Spleen (tissue), 11 donors: ENCODE data around the gene FBXO33. TPM values are rescaled to one million over a fixed set of nuclear protein-coding genes. Genes with fewer than 3 reads are reported as not detected.

ENCODE experiments used
- DNase-seq: peaks from one replicate; pipeline ENCODE4 v3.0.0-alpha.2; 2020
- H3K27ac ChIP-seq, 8 donors: fragments of 200-600 bp; sonication (generic) in 7 of 8; 1 replicate in 4 of 8; 2 replicates in 4 of 8; pipeline versions ENCODE4 v1.5.0 to v1.8.0; 2016 to 2021; ENCODE audit warnings: inconsistent platforms in 4 of 8, mild to moderate bottlenecking in 4 of 8, moderate library complexity in 1 of 8
- H3K27me3 ChIP-seq, 7 donors: fragments of 200-600 bp; sonication (generic) in 6 of 7; replicated peaks in 1 of 7; 1 replicate in 4 of 7; 2 replicates in 3 of 7; pipeline versions ENCODE4 v1.5.0 to v1.8.0; 2016 to 2021; ENCODE audit warnings: inconsistent platforms in 3 of 7, mild to moderate bottlenecking in 1 of 7
- H3K36me3 ChIP-seq, 6 donors: fragments of 200-600 bp; sonication (generic) in 5 of 6; 1 replicate in 4 of 6; 2 replicates in 2 of 6; pipeline versions ENCODE4 v1.5.0 to v1.8.0; 2016 to 2021; ENCODE audit warnings: inconsistent platforms in 2 of 6
- H3K4me1 ChIP-seq, 6 donors: fragments of 200-600 bp; sonication (generic) in 5 of 6; 1 replicate in 3 of 6; 2 replicates in 3 of 6; pipeline versions ENCODE4 v1.5.0 to v1.8.0; 2016 to 2021; ENCODE audit warnings: inconsistent platforms in 3 of 6
- H3K4me3 ChIP-seq, 8 donors: fragments of 200-600 bp; sonication (generic) in 7 of 8; 1 replicate in 4 of 8; 2 replicates in 4 of 8; pipeline versions ENCODE4 v1.5.0 to v1.8.0; 2016 to 2021; ENCODE audit warnings: inconsistent platforms in 4 of 8, mild to moderate bottlenecking in 4 of 8, moderate library complexity in 2 of 8
- H3K9me3 ChIP-seq, 8 donors: fragments of 200-600 bp; sonication (generic) in 7 of 8; 1 replicate in 4 of 8; 2 replicates in 4 of 8; pipeline versions ENCODE4 v1.5.0 to v1.8.0; 2016 to 2021; ENCODE audit warnings: inconsistent platforms in 4 of 8
- CTCF ChIP-seq, 11 experiments: fragments of 200-600 bp in 7 of 11; fragments of 450-650 bp in 4 of 11; sonication (generic) in 4 of 11; IDR thresholded peaks in 8 of 11; conservative IDR thresholded peaks in 3 of 11; 1 replicate in 7 of 11; 2 replicates in 4 of 11; pipeline versions ENCODE4 v1.4.0 to v1.8.0; 2016 to 2021; ENCODE audit warnings: antibody characterized with exemption in 11 of 11, inconsistent platforms in 4 of 11, mild to moderate bottlenecking in 1 of 11
- POLR2A ChIP-seq, 3 donors: fragments of 450-650 bp; IDR thresholded peaks; one replicate each; pipeline ENCODE4 v1.5.1; 2017; ENCODE audit warnings: antibody characterized with exemption in 3 of 3, mild to moderate bottlenecking in 1 of 3
- POLR2AphosphoS5 ChIP-seq, 3 donors: sonication (generic); formaldehyde crosslinking; IDR thresholded peaks; one replicate each; pipeline ENCODE4 v1.5.1; 2017; ENCODE audit warnings: antibody characterized with exemption in 3 of 3
- WGBS, 5 donors: extraction: QIAGEN DNeasy Blood & Tissue Kit in 3 of 5; methylation state at CpG; one replicate each; pipeline versions ENCODE4 v1.1.5 to v1.1.7; 2013 to 2018; 5-methylcytosine and 5-hydroxymethylcytosine counted together
- intact Hi-C: fragments of 100-400 bp; cut with DNase I; formaldehyde crosslinking; loops from one replicate; pipeline ENCODE4 v1.15.0; 2023; ENCODE audit warnings: low total_unique reads
- polyA plus RNA-seq, 3 donors: library from polyadenylated mRNA; stranded (reverse); fragments of 200-250 nt; gene quantifications; one replicate each; pipeline ENCODE4 v1.2.1, GENCODE V29; 2013
- total RNA-seq, 7 donors: library from RNA; depleted of rRNA in 3 of 7; stranded (reverse); fragments of >200 nt in 3 of 7; fragmentation: NEBNext Ultra II Directional in 4 of 7; extraction: Animal tissue kit (Norgen Biotek cat#: 25700) in 4 of 7; gene quantifications; one replicate each; pipeline versions ENCODE4 v1.1.0 to v1.2.1, GENCODE V29; 2016 to 2021
- donor health status: healthy with polysubstance abuse.
- donor health status: DM: no; HTN: no; CAD: no; lungs with moderate emphysema.
- donor health status: DM: no; HTN: no; CAD: no.
- donor health status: Bipolar disorder and iron deficiency.
- donor health status: healthy.
- donor health status: DM: no; HTN: no; CAD: no.
- donor health status: DM: yes; HTN: yes; CAD: no.

The FBXO33 gene
- total and polyA plus RNA-seq, 10 donors = 6.0 to 24.1 (median 12.6) TPM

- no peak for DNase-seq
- TF ChIP-seq POLR2A (IDR thresholded peaks at IDR 0.05) (no peak), POLR2AphosphoS5 (IDR thresholded peaks at IDR 0.05) (no peak), CTCF (IDR thresholded peaks at IDR 0.05 in 8 of 11, conservative IDR thresholded peaks at IDR 0.05 in 3 of 11) (no peak)
- Histone ChIP-seq H3K36me3 (no peaks in the 10 kb centered on the region), H3K27ac (no peak overlapping the region), H3K4me3 (no peak overlapping the region), H3K4me1 (no peaks in the 10 kb centered on the region), H3K9me3 (no peaks in the 10 kb centered on the region), H3K27me3 (no peaks in the 10 kb centered on the region)
- 90 to 93% (median 91%) methylated on average over 2 of the region's 2 CpGs for WGBS, 5 donors
- intact Hi-C loops = no loop called here
Measured at GRCh38 chr14:39452680-39453079, 20.4 kb upstream of the FBXO33 start.

- intact Hi-C loops = no loop called here
- H3K4me1 ChIP-seq = no peaks in the 10 kb centered on the region
- no peak for DNase-seq
- no peaks in the 10 kb centered on the region for H3K36me3 ChIP-seq
- TF ChIP-seq CTCF (IDR thresholded peaks at IDR 0.05 in 8 of 11, conservative IDR thresholded peaks at IDR 0.05 in 3 of 11) = no peak
- no peak for TF ChIP-seq POLR2A (IDR thresholded peaks at IDR 0.05)
- TF ChIP-seq POLR2AphosphoS5 (IDR thresholded peaks at IDR 0.05) = no peak
- no peak overlapping the region for H3K4me3 ChIP-seq
- H3K9me3 ChIP-seq = no peaks in the 10 kb centered on the region
- H3K27me3 ChIP-seq = no peaks in the 10 kb centered on the region
- no peak overlapping the region for H3K27ac ChIP-seq
- 66 to 90% (median 77%) methylated on average over 2 of the region's 2 CpGs for WGBS, 5 donors
Measured at GRCh38 chr14:39451811-39452210, 19.6 kb upstream of the FBXO33 start.

GRCh38 chr14:39447175-39447661 lies 15.0 kb upstream of the FBXO33 start:
- Histone ChIP-seq H3K36me3 (no peaks in the 10 kb centered on the region), H3K27ac (no peak overlapping the region), H3K4me1 (no peaks in the 10 kb centered on the region), H3K9me3 (peaks cover 0 to 2% (median 0%) of the 10 kb centered on the region in 8 donors), H3K27me3 (no peaks in the 10 kb centered on the region), H3K4me3 (no peak overlapping the region)
- DNase-seq = no peak
- TF ChIP-seq CTCF (IDR thresholded peaks at IDR 0.05 in 8 of 11, conservative IDR thresholded peaks at IDR 0.05 in 3 of 11) (no peak), POLR2A (IDR thresholded peaks at IDR 0.05) (no peak), POLR2AphosphoS5 (IDR thresholded peaks at IDR 0.05) (no peak)
- intact Hi-C loops = no loop called here
- 84 to 92% (median 89%) methylated on average over 4 of the region's 4 CpGs for WGBS, 5 donors

GRCh38 chr14:39446131-39446744 lies 14.0 kb upstream of the FBXO33 start:
- Histone ChIP-seq H3K27ac (no peak overlapping the region), H3K36me3 (no peaks in the 10 kb centered on the region), H3K4me3 (no peak overlapping the region), H3K9me3 (peaks cover 0 to 12% (median 8%) of the 10 kb centered on the region in 8 donors), H3K27me3 (no peaks in the 10 kb centered on the region), H3K4me1 (no peaks in the 10 kb centered on the region)
- no peak for DNase-seq
- WGBS, 5 donors = 67 to 80% (median 78%) methylated on average over 1 of the region's 1 CpG
- intact Hi-C loops = no loop called here
- no peak for TF ChIP-seq POLR2A (IDR thresholded peaks at IDR 0.05)
- no peak for TF ChIP-seq POLR2AphosphoS5 (IDR thresholded peaks at IDR 0.05)
- TF ChIP-seq CTCF (IDR thresholded peaks at IDR 0.05 in 8 of 11, conservative IDR thresholded peaks at IDR 0.05 in 3 of 11) = no peak
